Measurements from ENCODE around the gene ZNF385B. TPM values are rescaled to one million over a fixed set of nuclear protein-coding genes. Genes with fewer than 3 reads are reported as not detected.

Gene ZNF385B
- total RNA-seq, 1 donor from 2014 or later: 0.25 TPM

- DNase-seq (ENCODE audit: low read depth): no peak
- no peak overlapping the region for H3K4me3 ChIP-seq (ENCODE audit: low read depth, low read length)
- H3K27me3 ChIP-seq (ENCODE audit: control insufficient read depth, insufficient read depth, low read length): no peaks in the 10 kb centered on the region
- no peaks in the 10 kb centered on the region for H3K36me3 ChIP-seq (ENCODE audit: control insufficient read depth, insufficient read depth, low read length)
- TF ChIP-seq CTCF (IDR thresholded peaks at IDR 0.05; ENCODE audit: insufficient read depth, low read length, poor library complexity, severe bottlenecking): no peak
These were observed 91.4 kb downstream of the ZNF385B start for GRCh38 chr2:179770029-179770428.

- Histone ChIP-seq H3K27me3 (ENCODE audit: control insufficient read depth, insufficient read depth, low read length) (no peaks in the 10 kb centered on the region), H3K36me3 (ENCODE audit: control insufficient read depth, insufficient read depth, low read length) (no peaks in the 10 kb centered on the region), H3K4me3 (ENCODE audit: low read depth, low read length) (no peak overlapping the region)
- DNase-seq (ENCODE audit: low read depth): no peak
- TF ChIP-seq CTCF (IDR thresholded peaks at IDR 0.05; ENCODE audit: insufficient read depth, low read length, poor library complexity, severe bottlenecking): no peak
These were observed 92.1 kb downstream of the ZNF385B start for GRCh38 chr2:179769323-179769722.

DNA sequence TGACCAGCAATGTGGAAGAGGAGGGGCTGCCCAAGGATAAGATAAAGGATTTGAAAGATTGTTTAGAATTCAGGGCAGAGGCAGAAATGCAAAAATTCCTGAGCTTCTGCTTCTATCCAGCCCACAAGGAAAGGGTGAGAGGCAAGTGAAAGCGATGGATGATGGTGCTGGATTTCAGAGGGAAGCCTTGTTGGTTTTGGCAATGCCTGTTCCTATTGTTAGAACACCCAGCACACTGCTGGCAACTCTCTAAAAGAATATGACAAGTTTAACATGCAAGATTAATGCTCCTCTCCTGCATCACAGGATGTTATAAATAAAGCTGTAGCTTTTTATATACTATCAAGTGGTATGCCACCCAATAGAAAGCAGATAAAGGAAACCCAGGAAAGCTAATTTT lies 92.6 kb downstream of the ZNF385B start:
- Histone ChIP-seq H3K27me3 (ENCODE audit: control insufficient read depth, insufficient read depth, low read length) (no peaks in the 10 kb centered on the region), H3K4me3 (ENCODE audit: low read depth, low read length) (no peak overlapping the region), H3K36me3 (ENCODE audit: control insufficient read depth, insufficient read depth, low read length) (no peaks in the 10 kb centered on the region)
- TF ChIP-seq CTCF (IDR thresholded peaks at IDR 0.05; ENCODE audit: insufficient read depth, low read length, poor library complexity, severe bottlenecking): no peak
- no peak for DNase-seq (ENCODE audit: low read depth)

DNA sequence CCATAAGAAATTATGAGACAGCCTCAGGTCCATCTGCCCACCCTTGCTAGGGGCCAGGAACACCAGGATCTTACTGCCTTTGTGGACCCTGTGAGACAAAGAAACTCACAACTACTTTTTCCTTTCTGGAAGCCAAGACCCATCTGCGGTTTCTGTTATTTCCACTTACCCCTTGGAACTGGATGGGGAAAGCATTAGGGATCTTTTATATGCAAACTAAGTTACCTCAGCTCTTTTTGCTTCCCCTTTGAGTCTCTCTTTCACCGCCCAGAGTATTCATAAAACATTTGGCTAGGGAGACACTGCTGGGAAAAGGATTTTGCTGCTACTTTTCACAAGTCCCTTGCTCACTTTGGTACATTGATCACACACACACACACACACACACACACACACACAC lies 95.7 kb downstream of the ZNF385B start:
- Histone ChIP-seq H3K4me3 (ENCODE audit: low read depth, low read length) (no peak overlapping the region), H3K36me3 (ENCODE audit: control insufficient read depth, insufficient read depth, low read length) (no peaks in the 10 kb centered on the region), H3K27me3 (ENCODE audit: control insufficient read depth, insufficient read depth, low read length) (no peaks in the 10 kb centered on the region)
- TF ChIP-seq CTCF (IDR thresholded peaks at IDR 0.05; ENCODE audit: insufficient read depth, low read length, poor library complexity, severe bottlenecking): no peak
- DNase-seq (ENCODE audit: low read depth): no peak

DNA sequence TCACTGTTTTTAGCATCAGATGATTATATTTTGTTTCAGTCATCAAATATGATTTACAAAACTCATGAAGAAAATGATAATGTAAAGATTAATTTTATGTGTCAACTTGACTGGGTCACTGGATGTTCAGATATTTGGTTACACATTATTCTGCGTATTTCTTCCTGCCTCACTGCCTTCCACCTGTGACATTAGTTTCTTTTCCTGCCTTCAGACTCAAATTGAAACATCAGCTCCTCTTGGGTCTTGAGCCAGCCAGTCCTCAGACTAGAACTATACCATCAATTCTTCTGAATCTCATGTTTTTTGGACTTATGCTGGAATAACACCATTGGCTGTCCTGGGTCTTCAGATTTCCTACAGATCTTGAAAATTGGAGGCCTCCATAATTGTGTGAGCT lies 96.7 kb downstream of the ZNF385B start:
- H3K4me3 ChIP-seq (ENCODE audit: low read depth, low read length): no peak overlapping the region
- no peak for TF ChIP-seq CTCF (IDR thresholded peaks at IDR 0.05; ENCODE audit: insufficient read depth, low read length, poor library complexity, severe bottlenecking)
- H3K27me3 ChIP-seq (ENCODE audit: control insufficient read depth, insufficient read depth, low read length): no peaks in the 10 kb centered on the region
- H3K36me3 ChIP-seq (ENCODE audit: control insufficient read depth, insufficient read depth, low read length): no peaks in the 10 kb centered on the region
- DNase-seq (ENCODE audit: low read depth): no peak

GRCh38 chr2:179758636-179759035 lies 102.8 kb downstream of the ZNF385B start:
- H3K36me3 ChIP-seq (ENCODE audit: control insufficient read depth, insufficient read depth, low read length): no peaks in the 10 kb centered on the region
- no peak for TF ChIP-seq CTCF (IDR thresholded peaks at IDR 0.05; ENCODE audit: insufficient read depth, low read length, poor library complexity, severe bottlenecking)

More at GRCh38 chr2:179758636-179759035, 102.8 kb downstream of the ZNF385B start:
- Histone ChIP-seq H3K4me3 (ENCODE audit: low read depth, low read length) (no peak overlapping the region), H3K27me3 (ENCODE audit: control insufficient read depth, insufficient read depth, low read length) (no peaks in the 10 kb centered on the region)
- DNase-seq (ENCODE audit: low read depth): no peak

Measured in kidney epithelial cell (primary cell).